ENCODE measurements around the gene GID8.

Gene GID8

GRCh38 chr20:62976886-62977285, 38.9 kb downstream of the GID8 start:
- H3K4me3 ChIP-seq (ENCODE audit: insufficient read depth, low read depth, low read length, poor library complexity, severe bottlenecking), result no peak overlapping the region
- DNase-seq, result no peak
- H3K27ac ChIP-seq (ENCODE audit: insufficient read depth, low read length, poor library complexity, severe bottlenecking), result no peak overlapping the region
- H3K9me3 ChIP-seq (ENCODE audit: control insufficient read depth, low read length), result no peaks in the 10 kb centered on the region
- H3K27me3 ChIP-seq (replicated peaks; ENCODE audit: control insufficient read depth, insufficient read depth, low read length, poor library complexity, severe bottlenecking), result peaks cover 56% of the 10 kb centered on the region
- no peaks in the 10 kb centered on the region for H3K36me3 ChIP-seq (ENCODE audit: control insufficient read depth, insufficient read depth, low read length)
- H3K4me1 ChIP-seq (ENCODE audit: control insufficient read depth, insufficient read depth, low read length, poor library complexity, severe bottlenecking), result peaks cover 50% of the 10 kb centered on the region

- peak overlapping the region; percentile 44 for H3K4me3 ChIP-seq (ENCODE audit: insufficient read depth, low read depth, low read length, poor library complexity, severe bottlenecking)
- peaks cover 52% of the 10 kb centered on the region for H3K4me1 ChIP-seq (ENCODE audit: control insufficient read depth, insufficient read depth, low read length, poor library complexity, severe bottlenecking)
- H3K9me3 ChIP-seq (ENCODE audit: control insufficient read depth, low read length), result no peaks in the 10 kb centered on the region
- H3K27me3 ChIP-seq (replicated peaks; ENCODE audit: control insufficient read depth, insufficient read depth, low read length, poor library complexity, severe bottlenecking), result peaks cover 55% of the 10 kb centered on the region
- peak; percentile 80 to 85 (median 82) for DNase-seq
- H3K27ac ChIP-seq (ENCODE audit: insufficient read depth, low read length, poor library complexity, severe bottlenecking), result no peak overlapping the region
- H3K36me3 ChIP-seq (ENCODE audit: control insufficient read depth, insufficient read depth, low read length), result no peaks in the 10 kb centered on the region
These were observed 39.9 kb downstream of the GID8 start for GRCh38 chr20:62977613-62978560.

GRCh38 chr20:62978561-62978943, 40.6 kb downstream of the GID8 start:
- no peaks in the 10 kb centered on the region for H3K9me3 ChIP-seq (ENCODE audit: control insufficient read depth, low read length)
- H3K4me1 ChIP-seq (ENCODE audit: control insufficient read depth, insufficient read depth, low read length, poor library complexity, severe bottlenecking), result peaks cover 47% of the 10 kb centered on the region
- H3K36me3 ChIP-seq (ENCODE audit: control insufficient read depth, insufficient read depth, low read length), result no peaks in the 10 kb centered on the region
- H3K27ac ChIP-seq (ENCODE audit: insufficient read depth, low read length, poor library complexity, severe bottlenecking), result no peak overlapping the region
- no peak overlapping the region for H3K4me3 ChIP-seq (ENCODE audit: insufficient read depth, low read depth, low read length, poor library complexity, severe bottlenecking)
- peaks cover 49% of the 10 kb centered on the region for H3K27me3 ChIP-seq (replicated peaks; ENCODE audit: control insufficient read depth, insufficient read depth, low read length, poor library complexity, severe bottlenecking)
- DNase-seq, result no peak

GRCh38 chr20:62979310-62979709, 41.4 kb downstream of the GID8 start:
- peaks cover 46% of the 10 kb centered on the region for H3K27me3 ChIP-seq (replicated peaks; ENCODE audit: control insufficient read depth, insufficient read depth, low read length, poor library complexity, severe bottlenecking)
- DNase-seq, result no peak
- H3K4me1 ChIP-seq (ENCODE audit: control insufficient read depth, insufficient read depth, low read length, poor library complexity, severe bottlenecking), result peaks cover 47% of the 10 kb centered on the region
- H3K36me3 ChIP-seq (ENCODE audit: control insufficient read depth, insufficient read depth, low read length), result no peaks in the 10 kb centered on the region
- H3K4me3 ChIP-seq (ENCODE audit: insufficient read depth, low read depth, low read length, poor library complexity, severe bottlenecking), result no peak overlapping the region
- H3K9me3 ChIP-seq (ENCODE audit: control insufficient read depth, low read length), result no peaks in the 10 kb centered on the region
- H3K27ac ChIP-seq (ENCODE audit: insufficient read depth, low read length, poor library complexity, severe bottlenecking), result no peak overlapping the region

GRCh38 chr20:62979876-62980373, 42.0 kb downstream of the GID8 start:
- no peak overlapping the region for H3K4me3 ChIP-seq (ENCODE audit: insufficient read depth, low read depth, low read length, poor library complexity, severe bottlenecking)
- DNase-seq, result no peak
- peaks cover 47% of the 10 kb centered on the region for H3K4me1 ChIP-seq (ENCODE audit: control insufficient read depth, insufficient read depth, low read length, poor library complexity, severe bottlenecking)
- H3K36me3 ChIP-seq (ENCODE audit: control insufficient read depth, insufficient read depth, low read length), result no peaks in the 10 kb centered on the region
- no peaks in the 10 kb centered on the region for H3K9me3 ChIP-seq (ENCODE audit: control insufficient read depth, low read length)
- no peak overlapping the region for H3K27ac ChIP-seq (ENCODE audit: insufficient read depth, low read length, poor library complexity, severe bottlenecking)
- peaks cover 42% of the 10 kb centered on the region for H3K27me3 ChIP-seq (replicated peaks; ENCODE audit: control insufficient read depth, insufficient read depth, low read length, poor library complexity, severe bottlenecking)

- Histone ChIP-seq H3K27ac (ENCODE audit: insufficient read depth, low read length, poor library complexity, severe bottlenecking) (no peak overlapping the region), H3K4me3 (ENCODE audit: insufficient read depth, low read depth, low read length, poor library complexity, severe bottlenecking) (no peak overlapping the region), H3K36me3 (ENCODE audit: control insufficient read depth, insufficient read depth, low read length) (no peaks in the 10 kb centered on the region), H3K4me1 (ENCODE audit: control insufficient read depth, insufficient read depth, low read length, poor library complexity, severe bottlenecking) (peaks cover 47% of the 10 kb centered on the region), H3K27me3 (replicated peaks; ENCODE audit: control insufficient read depth, insufficient read depth, low read length, poor library complexity, severe bottlenecking) (peaks cover 37% of the 10 kb centered on the region), H3K9me3 (ENCODE audit: control insufficient read depth, low read length) (no peaks in the 10 kb centered on the region)
- no peak for DNase-seq
These were observed 42.5 kb downstream of the GID8 start for GRCh38 chr20:62980380-62980960.

GRCh38 chr20:62980970-62981369, 43.0 kb downstream of the GID8 start:
- H3K4me1 ChIP-seq (ENCODE audit: control insufficient read depth, insufficient read depth, low read length, poor library complexity, severe bottlenecking), result peaks cover 47% of the 10 kb centered on the region
- no peak overlapping the region for H3K27ac ChIP-seq (ENCODE audit: insufficient read depth, low read length, poor library complexity, severe bottlenecking)
- no peaks in the 10 kb centered on the region for H3K36me3 ChIP-seq (ENCODE audit: control insufficient read depth, insufficient read depth, low read length)
- H3K4me3 ChIP-seq (ENCODE audit: insufficient read depth, low read depth, low read length, poor library complexity, severe bottlenecking), result no peak overlapping the region
- H3K27me3 ChIP-seq (replicated peaks; ENCODE audit: control insufficient read depth, insufficient read depth, low read length, poor library complexity, severe bottlenecking), result peaks cover 37% of the 10 kb centered on the region
- peak in 2 of 3 donors; percentile 17 to 29 for DNase-seq
- H3K9me3 ChIP-seq (ENCODE audit: control insufficient read depth, low read length), result no peaks in the 10 kb centered on the region

- Histone ChIP-seq H3K4me3 (ENCODE audit: insufficient read depth, low read depth, low read length, poor library complexity, severe bottlenecking) (no peak overlapping the region), H3K4me1 (ENCODE audit: control insufficient read depth, insufficient read depth, low read length, poor library complexity, severe bottlenecking) (peaks cover 43% of the 10 kb centered on the region), H3K9me3 (ENCODE audit: control insufficient read depth, low read length) (no peaks in the 10 kb centered on the region), H3K27ac (ENCODE audit: insufficient read depth, low read length, poor library complexity, severe bottlenecking) (no peak overlapping the region), H3K36me3 (ENCODE audit: control insufficient read depth, insufficient read depth, low read length) (no peaks in the 10 kb centered on the region), H3K27me3 (replicated peaks; ENCODE audit: control insufficient read depth, insufficient read depth, low read length, poor library complexity, severe bottlenecking) (peaks cover 37% of the 10 kb centered on the region)
- no peak for DNase-seq
These were observed 44.5 kb downstream of the GID8 start for GRCh38 chr20:62982124-62983075.

- DNase-seq, result no peak
- Histone ChIP-seq H3K9me3 (ENCODE audit: control insufficient read depth, low read length) (no peaks in the 10 kb centered on the region), H3K27ac (ENCODE audit: insufficient read depth, low read length, poor library complexity, severe bottlenecking) (no peak overlapping the region), H3K4me1 (ENCODE audit: control insufficient read depth, insufficient read depth, low read length, poor library complexity, severe bottlenecking) (peaks cover 36% of the 10 kb centered on the region), H3K36me3 (ENCODE audit: control insufficient read depth, insufficient read depth, low read length) (no peaks in the 10 kb centered on the region), H3K27me3 (replicated peaks; ENCODE audit: control insufficient read depth, insufficient read depth, low read length, poor library complexity, severe bottlenecking) (peaks cover 33% of the 10 kb centered on the region), H3K4me3 (ENCODE audit: insufficient read depth, low read depth, low read length, poor library complexity, severe bottlenecking) (no peak overlapping the region)
These were observed 45.3 kb downstream of the GID8 start for GRCh38 chr20:62983210-62983609.

All from effector memory CD4-positive, alpha-beta T cell (primary cell).